ENCODE measurements around the gene CD37.

- no peak for TF ChIP-seq GATA2 (IDR thresholded peaks at IDR 0.05; ENCODE audit: low read depth, low read length)
- TF ChIP-seq GATA3 (IDR thresholded peaks at IDR 0.05; ENCODE audit: low read depth, low read length), result no peak
These were observed 10.2 kb upstream of the CD37 start, which contains the start of gene SLC6A16 for GRCh38 chr19:49324801-49325576.

Data from SH-SY5Y (cell line).